ENCODE data around the gene SKIDA1.

DNA sequence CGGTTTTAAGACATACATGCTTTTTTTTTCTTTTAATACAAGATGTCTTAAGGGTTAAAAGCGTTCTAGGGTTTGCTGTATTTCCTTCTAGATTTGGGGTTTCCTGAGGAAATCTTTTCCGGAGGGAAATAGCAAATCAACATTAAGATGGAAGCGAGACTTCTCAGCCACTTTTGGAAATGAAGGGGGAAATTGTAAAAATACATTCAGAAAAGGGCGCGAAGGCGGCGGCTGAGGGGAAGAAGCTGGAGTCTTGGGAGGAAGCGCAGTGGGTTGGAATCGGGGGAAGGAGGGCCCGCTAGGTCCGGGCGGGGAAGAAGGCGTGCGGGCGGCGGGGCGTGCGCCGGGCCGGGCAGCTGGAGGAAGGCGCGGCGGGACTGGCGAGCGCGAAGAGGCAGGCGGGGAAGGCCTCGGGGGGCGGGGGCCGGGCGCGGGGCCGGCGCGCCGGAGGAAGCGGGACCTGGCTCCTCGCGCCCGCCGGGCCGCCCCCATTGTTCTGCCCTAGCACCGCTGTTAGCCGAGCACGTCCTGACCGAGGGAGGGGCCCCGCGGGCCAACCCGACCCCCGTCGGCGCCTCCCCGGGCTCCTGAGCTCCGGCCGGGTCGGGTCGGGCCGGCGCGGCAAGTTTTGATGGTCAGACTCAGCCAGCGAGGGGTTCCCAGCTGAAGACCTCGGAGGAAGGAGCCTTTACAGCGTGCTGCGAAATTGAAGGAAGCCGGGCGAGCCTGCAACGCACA lies 1.5 kb upstream of the SKIDA1 start:
- no peak for TF ChIP-seq TCF4 (CRISPR knock-in tag; IDR thresholded peaks at IDR 0.05; ENCODE audit: borderline replicate concordance)
- TF ChIP-seq ARNTL (CRISPR knock-in tag; IDR thresholded peaks at IDR 0.05; ENCODE audit: borderline replicate concordance, low read depth): no peak
- no peak for TF ChIP-seq ZNF565 (CRISPR knock-in tag; conservative IDR thresholded peaks at IDR 0.05; ENCODE audit: low read depth)
- TF ChIP-seq, protein P1, sequence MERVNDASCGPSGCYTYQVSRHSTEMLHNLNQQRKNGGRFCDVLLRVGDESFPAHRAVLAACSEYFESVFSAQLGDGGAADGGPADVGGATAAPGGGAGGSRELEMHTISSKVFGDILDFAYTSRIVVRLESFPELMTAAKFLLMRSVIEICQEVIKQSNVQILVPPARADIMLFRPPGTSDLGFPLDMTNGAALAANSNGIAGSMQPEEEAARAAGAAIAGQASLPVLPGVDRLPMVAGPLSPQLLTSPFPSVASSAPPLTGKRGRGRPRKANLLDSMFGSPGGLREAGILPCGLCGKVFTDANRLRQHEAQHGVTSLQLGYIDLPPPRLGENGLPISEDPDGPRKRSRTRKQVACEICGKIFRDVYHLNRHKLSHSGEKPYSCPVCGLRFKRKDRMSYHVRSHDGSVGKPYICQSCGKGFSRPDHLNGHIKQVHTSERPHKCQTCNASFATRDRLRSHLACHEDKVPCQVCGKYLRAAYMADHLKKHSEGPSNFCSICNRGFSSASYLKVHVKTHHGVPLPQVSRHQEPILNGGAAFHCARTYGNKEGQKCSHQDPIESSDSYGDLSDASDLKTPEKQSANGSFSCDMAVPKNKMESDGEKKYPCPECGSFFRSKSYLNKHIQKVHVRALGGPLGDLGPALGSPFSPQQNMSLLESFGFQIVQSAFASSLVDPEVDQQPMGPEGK (CRISPR knock-in tag; IDR thresholded peaks at IDR 0.05; ENCODE audit: borderline replicate concordance): no peak
- TF ChIP-seq, protein P2, sequence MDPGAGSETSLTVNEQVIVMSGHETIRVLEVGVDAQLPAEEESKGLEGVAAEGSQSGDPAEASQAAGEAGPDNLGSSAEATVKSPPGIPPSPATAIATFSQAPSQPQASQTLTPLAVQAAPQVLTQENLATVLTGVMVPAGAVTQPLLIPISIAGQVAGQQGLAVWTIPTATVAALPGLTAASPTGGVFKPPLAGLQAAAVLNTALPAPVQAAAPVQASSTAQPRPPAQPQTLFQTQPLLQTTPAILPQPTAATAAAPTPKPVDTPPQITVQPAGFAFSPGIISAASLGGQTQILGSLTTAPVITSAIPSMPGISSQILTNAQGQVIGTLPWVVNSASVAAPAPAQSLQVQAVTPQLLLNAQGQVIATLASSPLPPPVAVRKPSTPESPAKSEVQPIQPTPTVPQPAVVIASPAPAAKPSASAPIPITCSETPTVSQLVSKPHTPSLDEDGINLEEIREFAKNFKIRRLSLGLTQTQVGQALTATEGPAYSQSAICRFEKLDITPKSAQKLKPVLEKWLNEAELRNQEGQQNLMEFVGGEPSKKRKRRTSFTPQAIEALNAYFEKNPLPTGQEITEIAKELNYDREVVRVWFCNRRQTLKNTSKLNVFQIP (CRISPR knock-in tag; IDR thresholded peaks at IDR 0.05; ENCODE audit: borderline replicate concordance, low read depth): no peak
- TF ChIP-seq ZC3H10 (CRISPR knock-in tag; IDR thresholded peaks at IDR 0.05): no peak
- no peak for TF ChIP-seq OSR1 (CRISPR knock-in tag; IDR thresholded peaks at IDR 0.05)
- no peak for TF ChIP-seq RARB (CRISPR knock-in tag; IDR thresholded peaks at IDR 0.05)
- TF ChIP-seq, protein P3, sequence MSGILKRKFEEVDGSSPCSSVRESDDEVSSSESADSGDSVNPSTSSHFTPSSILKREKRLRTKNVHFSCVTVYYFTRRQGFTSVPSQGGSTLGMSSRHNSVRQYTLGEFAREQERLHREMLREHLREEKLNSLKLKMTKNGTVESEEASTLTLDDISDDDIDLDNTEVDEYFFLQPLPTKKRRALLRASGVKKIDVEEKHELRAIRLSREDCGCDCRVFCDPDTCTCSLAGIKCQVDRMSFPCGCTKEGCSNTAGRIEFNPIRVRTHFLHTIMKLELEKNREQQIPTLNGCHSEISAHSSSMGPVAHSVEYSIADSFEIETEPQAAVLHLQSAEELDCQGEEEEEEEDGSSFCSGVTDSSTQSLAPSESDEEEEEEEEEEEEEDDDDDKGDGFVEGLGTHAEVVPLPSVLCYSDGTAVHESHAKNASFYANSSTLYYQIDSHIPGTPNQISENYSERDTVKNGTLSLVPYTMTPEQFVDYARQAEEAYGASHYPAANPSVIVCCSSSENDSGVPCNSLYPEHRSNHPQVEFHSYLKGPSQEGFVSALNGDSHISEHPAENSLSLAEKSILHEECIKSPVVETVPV (CRISPR knock-in tag; IDR thresholded peaks at IDR 0.05): no peak
